Vagina (tissue), 2 donors: ENCODE results near the gene TIMP2.

Source experiments
- CTCF ChIP-seq, 3 experiments: fragments of 450-650 bp in 2 of 3; fragments of 200-600 bp in 1 of 3; sonication (generic) in 1 of 3; IDR thresholded peaks; one replicate each; pipeline ENCODE4 v1.5.1; 2017 to 2019; ENCODE audit warnings: antibody characterized with exemption in 3 of 3, mild to moderate bottlenecking in 2 of 3, moderate library complexity in 2 of 3
- POLR2A ChIP-seq, 2 donors: fragments of 450-650 bp; IDR thresholded peaks; one replicate each; pipeline ENCODE4 v1.6.1; 2017; ENCODE audit warnings: antibody characterized with exemption in 2 of 2, mild to moderate bottlenecking in 2 of 2, moderate library complexity in 2 of 2
- POLR2AphosphoS5 ChIP-seq, 2 donors: sonication (generic); formaldehyde crosslinking; IDR thresholded peaks; one replicate each; pipeline ENCODE4 v1.9.0; 2017; ENCODE audit warnings: antibody characterized with exemption in 2 of 2, mild to moderate bottlenecking in 2 of 2, low read depth in 1 of 2; ENCODE audit not compliant: insufficient read depth in 1 of 2

- no peak for TF ChIP-seq POLR2AphosphoS5 (IDR thresholded peaks at IDR 0.05; ENCODE audit: insufficient read depth in 1 of 2, low read depth in 1 of 2)
- TF ChIP-seq POLR2A (IDR thresholded peaks at IDR 0.05): no peak
- no peak for TF ChIP-seq CTCF (IDR thresholded peaks at IDR 0.05)
Measured at GRCh38 chr17:78898947-78899346, 26.2 kb downstream of the TIMP2 start.
